ENCODE data around the gene PATE1. TPM values are rescaled to one million over a fixed set of nuclear protein-coding genes. Genes with fewer than 3 reads are reported as not detected.

Gene PATE1
- total RNA-seq = not detected

DNA sequence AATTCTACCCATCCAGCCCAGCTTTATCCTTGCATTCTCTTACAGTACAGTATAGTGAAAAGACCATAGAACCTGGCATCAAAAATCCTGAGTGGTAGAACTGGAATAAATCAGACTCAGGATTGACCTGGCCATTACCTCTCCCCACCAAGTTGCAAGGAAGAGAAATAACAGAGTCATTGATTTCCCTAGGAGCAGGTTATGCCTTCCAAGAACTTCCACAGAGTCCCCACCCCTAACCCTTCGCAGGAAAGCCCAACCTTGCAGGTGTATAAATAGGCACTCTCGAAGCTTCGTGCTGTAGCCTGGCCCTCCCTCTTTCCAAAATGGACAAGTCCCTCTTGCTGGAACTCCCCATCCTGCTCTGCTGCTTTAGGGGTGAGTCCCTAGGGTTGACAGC lies at the start of gene PATE1:
Gene PATE1, plus strand, starts transcription at position 301 of the 400 bp plus-strand sequence. Its CDS starts 26 bp downstream, at position 327.

DNA sequence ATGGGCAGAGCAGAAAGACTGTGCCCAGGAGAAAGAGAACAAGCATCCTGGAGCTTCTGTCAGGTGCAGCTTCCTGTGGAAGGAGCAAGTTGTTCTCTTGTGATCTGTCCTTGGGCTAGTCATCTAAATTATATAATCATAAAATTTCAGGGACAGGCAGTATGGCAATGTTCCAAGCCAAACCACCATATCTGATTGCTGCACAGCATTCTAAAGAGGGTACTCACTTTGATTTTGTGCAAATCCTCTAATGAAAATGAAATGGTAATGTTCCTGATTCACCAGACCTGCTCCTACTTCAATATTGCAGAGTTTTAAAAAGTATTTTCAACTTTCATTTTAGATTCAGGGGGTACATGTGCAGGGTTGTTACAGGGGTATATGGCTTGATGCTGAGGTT lies 32.6 kb downstream of the PATE1 start, which contains the start of gene PATE2:
Gene PATE2, minus strand, starts transcription at position 101 of the 400 bp plus-strand sequence. Its CDS starts 55 bp downstream, at position 46.

DNA sequence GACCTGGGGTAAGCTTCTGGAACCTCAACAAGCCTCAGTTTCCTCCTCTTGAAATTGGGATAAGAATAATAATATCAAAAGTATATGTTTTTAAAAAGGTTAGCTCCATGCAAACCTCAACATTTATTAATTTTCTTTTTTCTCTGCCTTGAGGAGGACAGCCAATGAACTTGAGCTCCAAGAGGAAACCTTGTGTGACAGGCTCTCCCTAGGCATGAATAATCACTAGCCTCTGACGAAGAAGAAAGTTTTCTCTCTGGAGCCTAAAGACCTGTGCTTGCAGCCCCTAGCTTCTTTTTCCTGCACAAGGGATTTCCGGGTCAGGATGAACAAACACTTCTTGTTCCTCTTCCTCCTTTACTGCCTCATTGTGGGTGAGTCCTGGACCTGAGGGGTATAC lies 41.7 kb downstream of the PATE1 start, which contains the start of gene PATE3:
Gene PATE3, plus strand, starts transcription at position 301 of the 400 bp plus-strand sequence. Its CDS starts 25 bp downstream, at position 326.

Other genes with a start within 250 kb of the PATE1 start
- 100 to 1,000 TPM; 115 to 125 TPM for gene EI24, start 176.8 kb upstream of the PATE1 start, total RNA-seq
- gene STT3A, start 153.4 kb upstream of the PATE1 start, total RNA-seq = 100 to 1,000 TPM; 220 to 315 TPM
- 10 to 100 TPM; 23.1 to 40.3 TPM for gene CHEK1, start 121.1 kb upstream of the PATE1 start, total RNA-seq
- under 1 TPM in 1 of 2 donors, not detected in 1; under 0.01 TPM for gene ACRV1, start 65.4 kb upstream of the PATE1 start, total RNA-seq
- under 1 TPM in 1 of 2 donors, not detected in 1; 0.69 TPM for gene PATE2, start 32.5 kb downstream of the PATE1 start, total RNA-seq
- gene PATE3, start 41.8 kb downstream of the PATE1 start, total RNA-seq = not detected
- not detected for gene PATE4, start 87.0 kb downstream of the PATE1 start, total RNA-seq
- gene HYLS1, start 141.4 kb downstream of the PATE1 start, total RNA-seq = 10 to 100 TPM in 1 of 2 donors, 1 to 10 TPM in 1; 9.3 to 12.0 TPM
- gene PUS3, start 156.9 kb downstream of the PATE1 start, total RNA-seq = 10 to 100 TPM in 1 of 2 donors, 1 to 10 TPM in 1; 6.9 to 14.3 TPM
- under 1 TPM; under 0.01 to 0.69 TPM for gene DDX25, start 158.2 kb downstream of the PATE1 start, total RNA-seq
- not detected for gene VSIG10L2, start 199.8 kb downstream of the PATE1 start, total RNA-seq